Hepatocyte (in vitro differentiated cells): ENCODE data around the gene SSR1.

Experiments used
- CTCF ChIP-seq: fragments of 200-600 bp; sonication (generic); IDR thresholded peaks from 2 replicates; pipeline ENCODE4 v1.5.1; 2016; ENCODE audit warnings: antibody characterized with exemption, mild to moderate bottlenecking; ENCODE audit not compliant: poor library complexity
- EZH2 ChIP-seq: fragments of 200-600 bp; sonication (generic); IDR thresholded peaks from 2 replicates; pipeline ENCODE4 v1.6.1; 2016; ENCODE audit warnings: antibody characterized with exemption, mild to moderate bottlenecking, borderline replicate concordance

GRCh38 chr6:7262746-7263518 lies 50.1 kb downstream of the SSR1 start:
- TF ChIP-seq CTCF (no peak), EZH2 (no peak)
